OCI-LY1 (cell line): Measurements from ENCODE around the gene HBG2.

Experiments
- H2AFZ ChIP-seq: fragments of 200-600 bp; sonication (generic), shearing (Covaris generic); 2 replicates; pipeline ENCODE4 v1.6.0; 2014; ENCODE audit warnings: antibody characterized with exemption, mild to moderate bottlenecking, low read length
- H3F3A ChIP-seq: fragments of 200-600 bp; sonication (generic), shearing (Covaris generic); 2 replicates; pipeline ENCODE4 v1.6.0; 2014; ENCODE audit warnings: mild to moderate bottlenecking, antibody characterized with exemption, low read length, moderate library complexity; ENCODE audit not compliant: insufficient read depth
- H3K27ac ChIP-seq: fragments of 200-600 bp; sonication (generic); 2 replicates; pipeline ENCODE4 v1.5.1; 2014; ENCODE audit warnings: low read length, mixed run types, mild to moderate bottlenecking, low read depth; ENCODE audit not compliant: poor library complexity, severe bottlenecking
- H3K27me3 ChIP-seq: fragments of 200-600 bp; sonication (generic); 2 replicates; pipeline ENCODE4 v1.6.0; 2014; ENCODE audit warnings: antibody characterized with exemption, mild to moderate bottlenecking, low read length, moderate library complexity; ENCODE audit not compliant: insufficient read depth
- H3K36me3 ChIP-seq: fragments of 200-600 bp; sonication (generic); 2 replicates; pipeline ENCODE4 v1.6.1; 2014; ENCODE audit warnings: mild to moderate bottlenecking, antibody characterized with exemption, low read length, moderate library complexity, mixed read lengths; ENCODE audit not compliant: insufficient read depth
- H3K4me1 ChIP-seq: fragments of 200-600 bp; sonication (generic); 2 replicates; pipeline ENCODE4 v1.5.1; 2014; ENCODE audit warnings: mild to moderate bottlenecking, low read length, moderate library complexity; ENCODE audit not compliant: insufficient read depth, severe bottlenecking
- H3K4me2 ChIP-seq: fragments of 200-600 bp; sonication (generic), shearing (Covaris generic); 2 replicates; pipeline ENCODE4 v1.6.1; 2014; ENCODE audit warnings: low read length
- H3K4me3 ChIP-seq: fragments of 200-600 bp; sonication (generic); 2 replicates; pipeline ENCODE4 v1.5.1; 2014; ENCODE audit warnings: low read length, low read depth, mild to moderate bottlenecking, mixed read lengths; ENCODE audit not compliant: poor library complexity, severe bottlenecking
- H3K79me2 ChIP-seq: fragments of 200-600 bp; shearing (Covaris generic); 2 replicates; pipeline ENCODE4 v1.6.1; 2016; ENCODE audit warnings: mixed run types, low read length, mixed read lengths; ENCODE audit not compliant: insufficient read depth
- H3K9ac ChIP-seq: fragments of 200-600 bp; sonication (generic), shearing (Covaris generic); 2 replicates; pipeline ENCODE4 v1.6.1; 2014; ENCODE audit warnings: mild to moderate bottlenecking, low read length, mixed read lengths
- H3K9me2 ChIP-seq: fragments of 200-600 bp; sonication (generic), shearing (Covaris generic); 2 replicates; pipeline ENCODE4 v1.6.1; 2014; ENCODE audit warnings: low read depth, mild to moderate bottlenecking, low read length, mixed read lengths
- H3K9me3 ChIP-seq: fragments of 200-600 bp; shearing (Covaris generic); 2 replicates; pipeline ENCODE4 v1.6.1; 2014; ENCODE audit warnings: low read length, mixed read lengths
- H4K20me1 ChIP-seq: fragments of 200-600 bp; sonication (generic), shearing (Covaris generic); 2 replicates; pipeline ENCODE4 v1.6.0; 2016; ENCODE audit warnings: mild to moderate bottlenecking, low read length; ENCODE audit not compliant: insufficient read depth
- EZH2 ChIP-seq: fragments of 200-600 bp; sonication (generic), shearing (Covaris generic); IDR thresholded peaks from 2 replicates; pipeline ENCODE4 v1.8.0; 2017; ENCODE audit warnings: borderline replicate concordance, mixed run types, mild to moderate bottlenecking, antibody characterized with exemption, low read length, moderate library complexity, mixed read lengths
- TF ChIP-seq, protein P1 (sequence below): fragments of 200-600 bp; sonication (generic), shearing (Covaris generic); IDR thresholded peaks from 2 replicates; pipeline ENCODE4 v1.5.1; 2017; ENCODE audit warnings: mild to moderate bottlenecking, antibody characterized with exemption, low read length, moderate library complexity, mixed read lengths

The HBG2 gene

DNA sequence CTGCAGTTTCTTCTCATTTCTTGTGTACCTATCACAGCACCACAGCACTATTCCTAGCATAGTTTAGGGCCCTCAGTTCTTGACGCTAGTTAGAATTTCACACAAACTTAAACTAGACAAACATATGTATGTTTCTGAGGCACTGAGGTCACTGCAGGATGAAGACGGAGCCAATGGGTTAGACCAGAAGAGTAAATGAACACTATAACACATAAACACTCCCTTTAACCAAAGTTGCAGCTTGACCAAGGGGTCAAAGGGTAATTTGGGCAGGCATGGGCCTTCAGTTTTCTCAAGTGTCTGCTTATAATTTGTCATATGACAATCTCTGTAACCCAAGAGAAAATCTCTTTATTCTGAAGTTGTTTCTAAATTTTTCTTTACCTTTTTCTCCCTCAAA is 28.0 kb upstream of the HBG2 start:
- no peaks in the 10 kb centered on the region for H3K9me3 ChIP-seq
- no peak overlapping the region for H2AFZ ChIP-seq
- H3K9me2 ChIP-seq: no peaks in the 10 kb centered on the region
- no peaks in the 10 kb centered on the region for H3K36me3 ChIP-seq
- no peaks in the 10 kb centered on the region for H3K79me2 ChIP-seq
- H3K4me1 ChIP-seq: no peaks in the 10 kb centered on the region
- H3K4me2 ChIP-seq: no peak overlapping the region
- H3K27me3 ChIP-seq: no peaks in the 10 kb centered on the region
- no peaks in the 10 kb centered on the region for H4K20me1 ChIP-seq
- H3F3A ChIP-seq: no peaks in the 10 kb centered on the region
- TF ChIP-seq, protein P1, sequence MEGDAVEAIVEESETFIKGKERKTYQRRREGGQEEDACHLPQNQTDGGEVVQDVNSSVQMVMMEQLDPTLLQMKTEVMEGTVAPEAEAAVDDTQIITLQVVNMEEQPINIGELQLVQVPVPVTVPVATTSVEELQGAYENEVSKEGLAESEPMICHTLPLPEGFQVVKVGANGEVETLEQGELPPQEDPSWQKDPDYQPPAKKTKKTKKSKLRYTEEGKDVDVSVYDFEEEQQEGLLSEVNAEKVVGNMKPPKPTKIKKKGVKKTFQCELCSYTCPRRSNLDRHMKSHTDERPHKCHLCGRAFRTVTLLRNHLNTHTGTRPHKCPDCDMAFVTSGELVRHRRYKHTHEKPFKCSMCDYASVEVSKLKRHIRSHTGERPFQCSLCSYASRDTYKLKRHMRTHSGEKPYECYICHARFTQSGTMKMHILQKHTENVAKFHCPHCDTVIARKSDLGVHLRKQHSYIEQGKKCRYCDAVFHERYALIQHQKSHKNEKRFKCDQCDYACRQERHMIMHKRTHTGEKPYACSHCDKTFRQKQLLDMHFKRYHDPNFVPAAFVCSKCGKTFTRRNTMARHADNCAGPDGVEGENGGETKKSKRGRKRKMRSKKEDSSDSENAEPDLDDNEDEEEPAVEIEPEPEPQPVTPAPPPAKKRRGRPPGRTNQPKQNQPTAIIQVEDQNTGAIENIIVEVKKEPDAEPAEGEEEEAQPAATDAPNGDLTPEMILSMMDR: no peak
- TF ChIP-seq EZH2: no peak
- no peak overlapping the region for H3K9ac ChIP-seq
- no peak overlapping the region for H3K27ac ChIP-seq
- no peak overlapping the region for H3K4me3 ChIP-seq

DNA sequence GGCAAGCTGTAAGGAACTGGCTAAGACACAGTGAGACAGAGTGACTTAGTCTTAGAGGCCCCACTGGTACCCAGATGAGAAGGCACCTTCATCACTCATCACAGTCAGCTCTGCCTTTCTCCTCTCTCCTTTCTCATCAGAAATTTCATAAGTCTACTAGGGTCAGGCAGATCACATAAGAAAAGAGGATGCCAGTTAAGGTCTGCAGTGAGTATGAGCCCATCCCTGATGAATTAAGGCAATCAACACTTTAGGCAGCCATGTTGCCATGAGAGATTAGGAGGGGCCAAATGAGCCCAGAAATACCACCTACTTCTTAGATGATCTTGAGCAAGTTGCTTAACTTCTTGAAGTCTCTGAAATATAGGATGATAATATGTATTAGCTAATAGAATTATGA is 27.0 kb upstream of the HBG2 start:
- Histone ChIP-seq H2AFZ (no peak overlapping the region), H3K4me1 (no peaks in the 10 kb centered on the region), H3K27ac (no peak overlapping the region), H3K9me2 (no peaks in the 10 kb centered on the region), H3K4me3 (no peak overlapping the region), H3K9me3 (no peaks in the 10 kb centered on the region), H4K20me1 (no peaks in the 10 kb centered on the region), H3K79me2 (no peaks in the 10 kb centered on the region), H3F3A (no peaks in the 10 kb centered on the region), H3K9ac (no peak overlapping the region), H3K36me3 (no peaks in the 10 kb centered on the region), H3K4me2 (no peak overlapping the region), H3K27me3 (no peaks in the 10 kb centered on the region)
- TF ChIP-seq EZH2: no peak
- TF ChIP-seq, protein P1: no peak

DNA sequence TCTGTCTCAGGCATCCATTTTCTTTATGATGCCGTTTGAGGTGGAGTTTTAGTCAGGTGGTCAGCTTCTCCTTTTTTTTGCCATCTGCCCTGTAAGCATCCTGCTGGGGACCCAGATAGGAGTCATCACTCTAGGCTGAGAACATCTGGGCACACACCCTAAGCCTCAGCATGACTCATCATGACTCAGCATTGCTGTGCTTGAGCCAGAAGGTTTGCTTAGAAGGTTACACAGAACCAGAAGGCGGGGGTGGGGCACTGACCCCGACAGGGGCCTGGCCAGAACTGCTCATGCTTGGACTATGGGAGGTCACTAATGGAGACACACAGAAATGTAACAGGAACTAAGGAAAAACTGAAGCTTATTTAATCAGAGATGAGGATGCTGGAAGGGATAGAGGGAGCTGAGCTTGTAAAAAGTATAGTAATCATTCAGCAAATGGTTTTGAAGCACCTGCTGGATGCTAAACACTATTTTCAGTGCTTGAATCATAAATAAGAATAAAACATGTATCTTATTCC is 26.1 kb upstream of the HBG2 start:
- Histone ChIP-seq H3K9me2 (no peaks in the 10 kb centered on the region), H3K4me2 (no peak overlapping the region), H3K27ac (no peak overlapping the region), H3K27me3 (no peaks in the 10 kb centered on the region), H3K9ac (no peak overlapping the region), H3K36me3 (no peaks in the 10 kb centered on the region), H3F3A (no peaks in the 10 kb centered on the region), H3K9me3 (no peaks in the 10 kb centered on the region), H3K4me3 (no peak overlapping the region), H2AFZ (no peak overlapping the region), H3K79me2 (no peaks in the 10 kb centered on the region), H4K20me1 (no peaks in the 10 kb centered on the region), H3K4me1 (no peaks in the 10 kb centered on the region)
- no peak for TF ChIP-seq EZH2
- TF ChIP-seq, protein P1: no peak
